DMS 273 (cell line): Measurements from ENCODE around the gene QRICH1.
"Not testable (repeated sequence)": the region's sequence is repeated elsewhere in the genome, so short reads cannot be mapped to it uniquely, and the experiment has no call there.

Source experiments
- DNase-seq: peaks from one replicate; lab custom pipeline; 2025; ENCODE audit not compliant: unreplicated experiment; lab: John Stamatoyannopoulos, UW

The QRICH1 gene

GRCh38 chr3:49017971-49018706, 75.7 kb downstream of the QRICH1 start, which contains the start of gene DALRD3:
Gene DALRD3, minus strand, starts transcription at chr3:49018580. Its CDS starts 16 bp downstream, at chr3:49018564.
- peak; percentile 80 for DNase-seq

GRCh38 chr3:49017229-49017970, 76.5 kb downstream of the QRICH1 start:
- peak; percentile 55 for DNase-seq

- DNase-seq: no peak
Measured at GRCh38 chr3:49016414-49017228, 77.2 kb downstream of the QRICH1 start.

DNA sequence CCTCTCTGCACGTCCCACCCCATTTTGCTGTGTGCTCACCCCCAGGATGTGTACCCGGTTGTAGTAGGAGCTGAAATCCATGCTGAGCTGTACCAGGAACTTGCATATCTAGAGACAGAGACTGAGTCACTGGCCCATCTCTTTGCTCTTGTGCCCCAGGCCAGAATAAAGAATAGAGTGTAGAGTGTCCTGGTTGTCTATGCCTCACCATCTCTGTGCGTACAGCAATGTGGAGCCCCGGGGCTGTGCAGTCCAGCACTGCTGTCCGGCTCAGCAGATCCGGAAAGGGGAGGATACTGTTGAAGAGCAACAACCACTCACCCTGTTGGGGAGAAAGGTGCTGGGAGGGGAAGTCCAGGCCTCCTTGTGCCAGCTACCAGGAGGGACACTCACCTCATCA, 78.1 kb downstream of the QRICH1 start:
- DNase-seq: no peak

DNA sequence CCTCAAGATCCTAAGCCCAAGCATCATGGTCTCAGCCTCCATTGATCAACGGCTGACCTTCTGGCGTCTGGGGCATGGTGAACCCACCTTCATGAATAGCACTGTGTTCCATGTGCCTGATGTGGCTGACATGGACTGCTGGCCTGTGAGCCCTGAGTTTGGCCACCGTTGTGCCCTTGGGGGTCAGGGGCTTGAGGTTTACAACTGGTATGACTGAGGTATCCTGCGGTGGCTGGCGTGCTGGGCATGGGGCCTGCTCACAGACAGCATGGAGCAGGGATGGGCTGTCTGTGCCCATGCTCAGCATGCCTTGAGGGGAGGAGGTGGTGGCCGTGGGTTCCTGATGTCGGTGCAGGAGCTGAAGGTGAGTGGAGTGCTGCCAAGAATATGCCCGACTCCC, 78.8 kb downstream of the QRICH1 start:
- no peak for DNase-seq

- DNase-seq: peak; percentile 60
Measured at GRCh38 chr3:49013738-49014660, 79.9 kb downstream of the QRICH1 start.

DNA sequence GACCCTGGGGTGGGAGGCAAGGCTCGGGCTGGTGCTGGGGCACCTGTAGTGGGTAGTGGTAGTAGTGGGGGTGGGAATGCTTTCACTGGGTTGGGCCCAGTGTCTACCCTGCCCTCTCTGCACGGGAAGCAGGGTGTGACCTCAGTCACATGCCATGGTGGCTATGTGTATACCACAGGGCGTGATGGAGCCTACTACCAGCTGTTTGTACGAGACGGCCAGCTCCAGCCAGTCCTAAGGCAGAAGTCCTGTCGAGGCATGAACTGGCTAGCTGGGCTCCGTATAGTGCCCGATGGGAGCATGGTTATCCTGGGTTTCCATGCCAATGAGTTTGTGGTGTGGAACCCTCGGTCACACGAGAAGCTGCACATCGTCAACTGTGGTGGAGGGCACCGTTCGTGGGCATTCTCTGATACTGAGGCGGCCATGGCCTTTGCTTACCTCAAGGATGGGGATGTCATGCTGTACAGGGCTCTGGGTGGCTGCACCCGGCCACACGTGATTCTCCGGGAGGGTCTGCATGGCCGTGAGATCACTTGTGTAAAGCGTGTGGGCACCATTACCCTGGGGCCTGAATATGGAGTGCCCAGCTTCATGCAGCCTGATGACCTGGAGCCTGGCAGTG, 80.6 kb downstream of the QRICH1 start:
- no peak for DNase-seq

GRCh38 chr3:49012441-49013017, 81.3 kb downstream of the QRICH1 start:
- no peak for DNase-seq

- DNase-seq: no peak
Measured at GRCh38 chr3:49009396-49009795, 84.5 kb downstream of the QRICH1 start.

DNA sequence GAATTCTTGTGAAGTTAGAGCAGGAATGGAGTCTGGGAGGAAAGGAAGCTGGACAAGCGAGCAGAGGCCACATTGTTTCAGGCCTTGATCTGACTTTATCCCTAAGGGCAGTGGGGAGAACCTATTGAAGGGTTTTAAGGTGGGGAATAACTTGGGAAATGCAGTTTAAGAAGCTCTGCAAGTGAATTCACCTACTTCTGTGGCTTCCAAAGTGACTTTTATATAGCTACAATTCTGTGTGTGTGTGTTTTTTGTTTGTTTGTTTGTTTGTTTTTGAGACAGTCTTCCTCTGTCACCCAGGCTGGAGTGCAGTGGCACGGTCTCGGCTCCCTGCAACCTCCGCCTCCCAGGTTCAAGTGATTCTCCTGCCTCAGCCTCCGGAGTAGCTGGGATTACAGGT, 85.2 kb downstream of the QRICH1 start:
- DNase-seq: not testable (repeated sequence)

- DNase-seq: peak; percentile 86
Measured at GRCh38 chr3:49007771-49008528, 85.9 kb downstream of the QRICH1 start.

DNA sequence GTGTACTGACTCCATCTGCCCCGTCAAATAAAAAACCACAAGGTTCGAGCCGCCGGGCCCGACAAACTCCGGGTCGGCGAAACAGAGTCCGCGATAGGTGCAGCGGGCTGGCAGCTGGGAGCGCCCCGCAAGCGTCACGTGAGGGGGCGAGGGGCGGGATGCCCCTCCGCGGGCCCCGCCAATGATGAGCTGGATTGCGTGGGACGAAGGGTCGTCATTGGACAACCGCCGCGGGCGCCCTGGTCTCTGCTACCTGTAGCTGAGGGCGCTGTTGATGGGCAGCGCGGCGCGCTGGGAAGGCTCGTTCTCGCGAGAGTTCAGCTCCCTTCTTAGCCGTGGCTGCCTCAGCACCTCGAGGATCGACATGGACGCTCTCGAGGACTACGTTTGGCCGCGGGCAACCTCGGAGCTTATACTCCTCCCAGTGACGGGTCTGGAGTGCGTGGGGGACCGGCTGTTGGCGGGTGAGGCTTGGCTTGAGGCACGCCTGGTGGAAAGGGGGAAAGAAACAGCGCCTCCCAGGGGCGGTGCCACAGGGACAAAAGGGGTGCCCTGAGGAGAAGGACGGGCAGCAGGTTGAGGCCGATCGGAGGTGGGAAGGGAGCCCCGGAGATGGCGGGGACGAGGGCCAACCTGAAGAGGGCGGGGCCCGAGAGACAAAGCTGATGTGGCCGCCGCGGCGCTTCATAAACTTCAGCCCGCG, 86.7 kb downstream of the QRICH1 start, which contains the start of gene WDR6:
WDR6 (plus strand) TSS at position 324 of the 703 bp plus-strand sequence; CDS start at position 365, 41 bp downstream.
- DNase-seq: peak; percentile 98

- DNase-seq: peak; percentile 48
Measured at GRCh38 chr3:49006408-49007067, 87.3 kb downstream of the QRICH1 start.

- peak; percentile 33 for DNase-seq
Measured at GRCh38 chr3:49005998-49006397, 87.9 kb downstream of the QRICH1 start.

DNA sequence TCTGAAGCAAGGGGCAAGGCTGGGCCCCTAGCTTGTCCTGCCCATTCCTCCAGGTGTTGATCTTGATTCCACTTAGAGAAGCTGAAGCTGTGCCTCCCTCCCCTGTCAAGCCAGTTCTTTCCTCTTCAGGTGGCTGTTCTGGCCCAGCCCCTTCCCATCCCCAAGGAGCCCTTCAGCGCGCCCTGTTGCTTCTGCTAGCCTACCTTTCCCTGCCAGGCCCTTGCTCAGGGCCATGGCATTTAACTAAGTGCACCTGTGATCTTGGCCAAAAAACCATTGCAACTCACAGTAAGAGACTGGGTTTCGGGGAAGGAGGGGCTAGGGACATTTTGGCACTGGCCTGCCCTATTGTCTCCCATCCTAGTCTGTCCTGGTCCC, 88.6 kb downstream of the QRICH1 start:
- DNase-seq: no peak

- peak; percentile 42 for DNase-seq
Measured at GRCh38 chr3:49004352-49005302, 89.2 kb downstream of the QRICH1 start.
